ENCODE measurements around the gene ADCY10.
"Not testable (repeated sequence)": the region's sequence is repeated elsewhere in the genome, so short reads cannot be mapped to it uniquely, and the experiment has no call there.

Gene ADCY10

GRCh38 chr1:167935216-167936067, 21.5 kb upstream of the ADCY10 start:
- in situ Hi-C loops (cut with MboI; ENCODE audit: low sequenced_read_pairs, unreplicated experiment), result no loop called here
- DNase-seq (ENCODE audit: low spot score), result peak; percentile 35

DNA sequence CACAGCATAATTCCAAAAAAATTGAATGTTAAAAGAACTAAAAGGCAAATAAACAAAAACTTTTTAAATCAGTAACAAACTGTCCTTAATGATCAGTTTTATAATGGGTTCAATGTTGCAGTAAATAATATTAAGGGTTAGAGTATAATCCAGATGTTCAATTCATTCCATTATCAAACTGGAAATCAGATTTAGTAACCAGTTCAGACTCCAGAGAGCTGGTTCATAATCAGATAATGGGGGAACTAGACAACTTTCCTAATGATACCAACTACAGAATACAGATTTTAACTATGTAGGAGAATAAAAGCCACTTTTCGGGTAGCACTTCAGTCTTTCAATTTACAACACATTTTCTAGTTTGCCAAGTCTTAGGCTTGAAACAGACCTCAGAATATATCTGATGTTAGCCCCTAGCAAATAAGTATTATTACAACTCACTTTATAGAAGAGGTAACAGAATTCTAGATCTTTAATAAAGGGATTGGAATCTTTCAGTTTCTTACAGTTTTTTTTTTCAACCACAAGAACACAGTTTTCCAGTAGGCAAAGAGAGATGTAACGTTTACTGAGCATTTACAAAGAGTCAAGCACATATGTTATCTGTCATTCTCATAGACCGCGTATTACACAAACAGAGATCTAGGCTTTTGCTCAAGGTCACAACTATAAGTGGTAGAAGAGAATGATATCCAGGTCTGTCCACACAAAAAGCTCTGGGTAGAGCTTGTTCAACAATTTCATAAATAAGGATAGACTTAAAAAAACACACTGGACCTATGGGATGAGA, 20.7 kb upstream of the ADCY10 start:
- in situ Hi-C loops (cut with MboI; ENCODE audit: low sequenced_read_pairs, unreplicated experiment), result no loop called here
- no peak for DNase-seq (ENCODE audit: low spot score)
- TF ChIP-seq CTCF (IDR thresholded peaks at IDR 0.05; ENCODE audit: borderline replicate concordance, control extremely low read depth, extremely low read depth, insufficient read depth, missing control alignments), result no peak

More at GRCh38 chr1:167935216-167936067, 21.5 kb upstream of the ADCY10 start:
- TF ChIP-seq CTCF (IDR thresholded peaks at IDR 0.05; ENCODE audit: borderline replicate concordance, control extremely low read depth, extremely low read depth, insufficient read depth, missing control alignments), result no peak

DNA sequence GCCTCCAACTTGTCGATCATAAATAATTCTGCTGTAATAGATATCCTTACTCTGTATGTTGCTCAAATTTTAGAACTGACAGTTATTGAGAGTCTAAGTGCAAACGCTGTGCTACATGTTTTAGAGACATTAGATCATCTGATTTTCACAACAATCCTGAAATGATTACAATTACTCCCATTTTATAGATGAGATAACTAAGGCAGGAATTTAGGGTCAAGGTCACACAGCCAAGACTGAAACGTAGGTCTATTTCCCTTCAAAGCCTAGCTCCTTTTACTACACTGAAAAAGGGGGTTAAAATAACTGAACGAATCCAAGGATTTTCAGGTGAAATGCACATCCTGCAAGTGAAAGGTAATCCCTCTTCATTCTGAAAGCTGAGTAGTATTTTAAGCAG, 19.9 kb upstream of the ADCY10 start:
- in situ Hi-C loops (cut with MboI; ENCODE audit: low sequenced_read_pairs, unreplicated experiment), result no loop called here
- TF ChIP-seq CTCF (IDR thresholded peaks at IDR 0.05; ENCODE audit: borderline replicate concordance, control extremely low read depth, extremely low read depth, insufficient read depth, missing control alignments), result no peak
- DNase-seq (ENCODE audit: low spot score), result no peak

- no peak for DNase-seq (ENCODE audit: low spot score)
- TF ChIP-seq CTCF (IDR thresholded peaks at IDR 0.05; ENCODE audit: borderline replicate concordance, control extremely low read depth, extremely low read depth, insufficient read depth, missing control alignments), result no peak
- in situ Hi-C loops (cut with MboI; ENCODE audit: low sequenced_read_pairs, unreplicated experiment), result no loop called here
Measured at GRCh38 chr1:167929725-167930124, 15.8 kb upstream of the ADCY10 start.

GRCh38 chr1:167928919-167929318, 15.0 kb upstream of the ADCY10 start:
- in situ Hi-C loops (cut with MboI; ENCODE audit: low sequenced_read_pairs, unreplicated experiment); DNase-seq (ENCODE audit: low spot score): not testable (repeated sequence)

- no peak for TF ChIP-seq CTCF (IDR thresholded peaks at IDR 0.05; ENCODE audit: borderline replicate concordance, control extremely low read depth, extremely low read depth, insufficient read depth, missing control alignments)
- no peak for DNase-seq (ENCODE audit: low spot score)
- in situ Hi-C loops (cut with MboI; ENCODE audit: low sequenced_read_pairs, unreplicated experiment), result no loop called here
Measured at GRCh38 chr1:167928457-167928852, 14.5 kb upstream of the ADCY10 start.

Measured in GM13976 (cell line).